Melanocyte of skin (primary cell): ENCODE data around the gene WAS. TPM values are rescaled to one million over a fixed set of nuclear protein-coding genes. Genes with fewer than 3 reads are reported as not detected.

ENCODE experiments used
- small RNA-seq, 2 donors: library from RNA; depleted of rRNA; stranded (forward); fragments of <200 nt; gene quantifications; one replicate each; pipeline ENCODE3, GENCODE V24; 2012
- total RNA-seq, 2 donors: library from RNA; depleted of rRNA; stranded (reverse); fragments of >200 nt; gene quantifications; 2 replicates each; pipeline ENCODE4 v1.2.3, GENCODE V29; 2012

WAS gene
- under 1 TPM in 1 of 2 donors, not detected in 1; 0.33 TPM for total RNA-seq

DNA sequence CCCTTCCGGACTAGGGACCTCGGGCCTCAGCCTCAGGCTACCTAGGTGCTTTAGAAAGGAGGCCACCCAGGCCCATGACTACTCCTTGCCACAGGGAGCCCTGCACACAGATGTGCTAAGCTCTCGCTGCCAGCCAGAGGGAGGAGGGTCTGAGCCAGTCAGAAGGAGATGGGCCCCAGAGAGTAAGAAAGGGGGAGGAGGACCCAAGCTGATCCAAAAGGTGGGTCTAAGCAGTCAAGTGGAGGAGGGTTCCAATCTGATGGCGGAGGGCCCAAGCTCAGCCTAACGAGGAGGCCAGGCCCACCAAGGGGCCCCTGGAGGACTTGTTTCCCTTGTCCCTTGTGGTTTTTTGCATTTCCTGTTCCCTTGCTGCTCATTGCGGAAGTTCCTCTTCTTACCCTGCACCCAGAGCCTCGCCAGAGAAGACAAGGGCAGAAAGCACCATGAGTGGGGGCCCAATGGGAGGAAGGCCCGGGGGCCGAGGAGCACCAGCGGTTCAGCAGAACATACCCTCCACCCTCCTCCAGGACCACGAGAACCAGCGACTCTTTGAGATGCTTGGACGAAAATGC is at the start of gene WAS:
Gene WAS, plus strand, starts transcription at position 389 of the 572 bp plus-strand sequence. Its CDS starts 55 bp downstream, at position 444.

GRCh38 chrX:48696301-48696908 is 12.8 kb downstream of the WAS start, which contains the start of gene SUV39H1:
SUV39H1 (plus strand) TSS chrX:48696734; CDS start chrX:48696785, 51 bp downstream.

Small RNA genes within 50 kb of the gene (small RNA-seq; reads per million reads assigned to genes)
- 0 reads per million in 2 donors for gene RNU6-1056P

Other genes starting within 250 kb of the WAS start
- gene SLC38A5, start 213.5 kb upstream of the WAS start, total RNA-seq = under 1 TPM; 0.34 to 0.67 TPM
- gene FTSJ1, start 207.6 kb upstream of the WAS start, total RNA-seq = 10 to 100 TPM; 39.2 to 49.6 TPM
- gene PORCN, start 174.8 kb upstream of the WAS start, total RNA-seq = 1 to 10 TPM; 6.5 to 7.7 TPM
- 100 to 1,000 TPM; 131 to 232 TPM for gene EBP, start 162.0 kb upstream of the WAS start, total RNA-seq
- gene TBC1D25, start 144.1 kb upstream of the WAS start, total RNA-seq = 1 to 10 TPM; 4.3 to 8.3 TPM
- gene RBM3, start 109.3 kb upstream of the WAS start, total RNA-seq = 100 to 1,000 TPM; 120 to 136 TPM
- 10 to 100 TPM; 52.6 to 69.9 TPM for gene WDR13, start 86.3 kb upstream of the WAS start, total RNA-seq
- gene SUV39H1, start 12.9 kb downstream of the WAS start, total RNA-seq = 10 to 100 TPM in 1 of 2 donors, 1 to 10 TPM in 1; 8.3 to 13.3 TPM
- not detected for gene GLOD5, start 77.9 kb downstream of the WAS start, total RNA-seq
- not detected for gene GATA1, start 102.8 kb downstream of the WAS start, total RNA-seq
- 10 to 100 TPM; 35.3 to 49.2 TPM for gene HDAC6, start 118.3 kb downstream of the WAS start, total RNA-seq
- not detected for gene ERAS, start 142.7 kb downstream of the WAS start, total RNA-seq
- gene PCSK1N, start 151.8 kb downstream of the WAS start, total RNA-seq = under 1 TPM in 1 of 2 donors, not detected in 1; 0.69 TPM
- gene TIMM17B, start 214.0 kb downstream of the WAS start, total RNA-seq = 10 to 100 TPM; 20.0 to 44.6 TPM
- 10 to 100 TPM; 28.9 to 36.6 TPM for gene PQBP1, start 214.1 kb downstream of the WAS start, total RNA-seq
- gene SLC35A2, start 227.8 kb downstream of the WAS start, total RNA-seq = 10 to 100 TPM; 15.1 to 15.3 TPM
- 10 to 100 TPM; 12.0 to 17.9 TPM for gene PIM2, start 235.2 kb downstream of the WAS start, total RNA-seq